HG02973 (cell line): ENCODE results near the gene TMEM179.

ENCODE experiments used
- ATAC-seq: cut with Tn5 transposase; IDR thresholded peaks from one replicate; pipeline ENCODE4 v1.9.1; 2021; ENCODE audit warnings: moderate library complexity; ENCODE audit not compliant: unreplicated experiment

The TMEM179 gene

DNA sequence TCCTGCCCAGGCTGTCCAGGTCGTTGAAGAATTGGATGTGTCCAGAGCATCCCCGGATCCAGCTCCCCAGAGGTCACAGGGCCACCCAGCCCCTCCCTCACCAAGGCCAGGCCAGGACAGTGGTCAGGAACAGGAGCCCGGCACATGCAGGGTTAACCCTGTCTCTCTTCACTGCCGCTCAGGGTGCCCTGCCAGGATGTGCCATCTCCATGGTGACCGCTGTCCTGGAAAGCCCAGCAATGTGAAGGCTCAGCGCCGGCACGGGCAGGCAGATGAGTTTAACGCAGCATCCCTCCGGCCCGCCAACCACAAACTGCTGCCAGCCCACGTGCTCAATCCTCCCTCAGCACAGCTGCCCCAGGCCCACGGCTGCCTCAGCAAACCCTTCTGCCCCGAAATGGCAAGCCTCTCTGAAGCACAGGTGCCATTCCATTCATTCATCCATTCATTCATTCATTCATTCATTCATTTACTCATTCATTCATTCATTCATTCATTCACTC is 4.4 kb downstream of the TMEM179 start:
- ATAC-seq = no peak

GRCh38 chr14:104599446-104599845 is 5.1 kb downstream of the TMEM179 start:
- no peak for ATAC-seq

DNA sequence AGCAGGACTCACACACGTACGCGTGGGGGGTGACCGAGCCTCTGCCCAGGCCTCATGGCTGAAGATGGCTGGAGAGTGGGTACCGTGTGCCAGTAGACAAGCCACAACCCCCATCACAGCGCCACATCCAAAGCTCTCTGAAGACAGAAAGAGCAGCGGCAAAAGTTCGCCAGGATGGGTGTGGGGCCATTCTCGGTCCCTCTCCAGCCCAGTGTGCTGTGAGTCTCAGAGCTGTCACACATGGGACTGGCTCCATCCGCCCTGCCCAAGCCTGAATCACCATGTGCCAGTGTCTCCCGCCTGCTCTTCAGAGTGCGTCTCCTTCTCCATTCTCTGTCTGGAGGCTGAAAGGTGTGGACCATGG is 5.7 kb downstream of the TMEM179 start:
- ATAC-seq = no peak

- no peak for ATAC-seq
Measured at GRCh38 chr14:104598039-104598909, 6.3 kb downstream of the TMEM179 start.

GRCh38 chr14:104597576-104597975 is 7.0 kb downstream of the TMEM179 start:
- no peak for ATAC-seq

- no peak for ATAC-seq
Measured at GRCh38 chr14:104596927-104597351, 7.6 kb downstream of the TMEM179 start.

GRCh38 chr14:104596451-104596918 is 8.1 kb downstream of the TMEM179 start:
- no peak for ATAC-seq

- no peak for ATAC-seq
Measured at GRCh38 chr14:104595911-104596450, 8.6 kb downstream of the TMEM179 start.

- no peak for ATAC-seq
Measured at GRCh38 chr14:104595116-104595675, 9.4 kb downstream of the TMEM179 start.

- ATAC-seq = no peak
Measured at GRCh38 chr14:104594310-104595046, 10.1 kb downstream of the TMEM179 start.

DNA sequence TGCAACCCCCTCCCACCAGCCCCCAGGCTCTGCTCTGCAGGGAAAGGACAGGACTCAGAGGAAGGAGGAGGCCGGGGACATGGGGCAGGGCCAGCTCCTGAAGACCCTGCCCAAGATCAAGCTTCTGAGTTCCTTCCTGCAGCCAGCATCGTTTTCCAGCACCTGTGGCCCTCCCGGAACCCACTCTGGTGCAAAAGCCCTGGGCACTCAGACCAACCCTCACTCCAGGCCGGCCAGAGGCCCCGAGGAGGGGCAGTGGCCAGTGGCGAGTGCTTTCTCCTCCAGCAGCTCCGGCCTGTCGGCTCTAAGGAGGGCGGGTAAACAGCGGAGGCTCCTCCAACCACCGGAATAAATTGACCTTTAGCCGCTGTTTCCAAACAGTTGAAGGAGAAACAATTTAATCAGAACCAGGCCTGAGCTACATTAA is 10.8 kb downstream of the TMEM179 start:
- no peak for ATAC-seq

GRCh38 chr14:104593241-104593701 is 11.3 kb downstream of the TMEM179 start:
- no peak for ATAC-seq

- ATAC-seq = no peak
Measured at GRCh38 chr14:104592785-104593184, 11.8 kb downstream of the TMEM179 start.

DNA sequence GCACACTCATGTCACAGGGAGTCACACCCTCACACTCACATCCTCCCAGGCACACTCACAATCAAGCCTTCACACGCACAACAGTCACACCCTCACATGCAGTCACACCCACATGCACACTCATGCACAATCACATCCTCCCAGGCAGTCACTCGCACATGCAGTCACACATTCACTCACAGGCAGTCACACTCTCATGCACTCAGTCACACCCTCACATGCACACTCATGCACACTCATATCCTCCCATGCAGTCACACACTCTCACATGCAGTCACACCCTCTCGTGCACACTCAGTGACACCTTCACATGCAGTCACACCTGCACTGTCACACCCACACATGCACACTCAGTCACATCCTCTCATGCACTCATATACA is 12.3 kb downstream of the TMEM179 start:
- ATAC-seq = no peak

- ATAC-seq = no peak
Measured at GRCh38 chr14:104591506-104592291, 12.9 kb downstream of the TMEM179 start.

DNA sequence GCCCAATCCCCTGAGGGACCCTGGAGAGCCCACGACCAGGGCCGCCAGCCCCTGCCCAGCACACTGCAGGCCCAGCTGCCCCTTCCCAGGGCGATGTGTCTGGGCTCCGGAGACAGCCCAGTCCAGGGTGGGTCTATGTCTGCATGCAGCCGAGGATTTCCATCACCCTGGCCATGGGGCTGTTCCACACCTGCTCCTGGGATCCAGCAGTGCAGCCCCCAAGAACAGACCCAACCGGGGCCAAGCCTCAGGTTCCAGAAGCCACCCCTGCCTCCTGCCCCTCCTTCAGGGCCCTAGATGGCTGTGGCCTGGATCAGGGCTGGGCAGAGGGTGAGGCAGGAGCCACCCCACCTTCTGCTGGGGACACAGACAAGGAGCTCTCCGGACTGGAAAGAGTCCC is 13.5 kb downstream of the TMEM179 start:
- ATAC-seq = no peak

DNA sequence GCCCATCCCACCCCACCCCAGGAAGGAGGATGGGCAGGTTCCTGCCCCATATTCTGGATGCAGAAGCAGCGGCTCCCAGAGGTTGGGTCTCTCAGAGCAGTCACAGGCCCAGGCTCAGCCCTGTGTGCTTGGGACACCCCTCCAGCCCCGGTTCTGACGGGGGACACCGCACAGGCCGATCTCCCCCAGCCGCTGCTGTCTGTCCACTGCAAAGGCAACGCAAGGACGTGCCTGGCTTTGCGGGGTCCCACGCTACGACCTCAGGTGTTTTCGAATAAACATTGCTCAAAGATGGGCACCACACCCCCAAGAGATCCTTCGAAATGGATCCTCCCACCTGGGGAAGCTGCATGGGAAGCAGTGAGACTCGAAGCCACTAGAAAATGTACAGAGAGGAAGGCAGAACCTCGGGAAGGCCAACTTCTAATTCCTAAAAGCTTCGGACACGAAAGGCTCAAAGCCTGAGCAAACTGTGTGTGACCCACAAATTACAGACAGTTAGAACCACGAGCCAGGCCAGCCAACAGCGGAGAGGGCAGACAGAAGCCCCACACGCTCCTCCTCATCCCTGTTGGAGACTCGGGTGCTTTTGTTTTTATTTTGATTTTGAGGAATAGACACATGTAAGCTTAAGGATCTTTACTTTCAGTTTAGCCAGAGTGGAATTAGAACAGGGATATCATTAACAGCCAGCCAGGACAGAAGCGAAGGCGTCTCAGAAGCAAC is 14.2 kb downstream of the TMEM179 start:
- ATAC-seq = no peak

GRCh38 chr14:104589338-104590195 is 15.0 kb downstream of the TMEM179 start:
- no peak for ATAC-seq
